Ascending aorta (tissue), 2 donors: Measurements from ENCODE around the gene CCNT2. TPM values are rescaled to one million over a fixed set of nuclear protein-coding genes. Genes with fewer than 3 reads are reported as not detected.

Experiments used
- DNase-seq, 2 donors: peaks; one replicate each; pipeline ENCODE4 v3.0.0-alpha.2; 2019; ENCODE audit warnings: low spot score in 2 of 2
- H3K27ac ChIP-seq, 2 donors: fragments of 200-600 bp; sonication (generic); one replicate each; pipeline ENCODE4 v1.5.1; 2016 to 2017; ENCODE audit warnings: mild to moderate bottlenecking in 1 of 2
- H3K27me3 ChIP-seq: fragments of 200-600 bp; sonication (generic); one replicate; pipeline ENCODE4 v1.5.1; 2017
- H3K36me3 ChIP-seq, 2 donors: fragments of 200-600 bp; sonication (generic); one replicate each; pipeline ENCODE4 v1.5.1; 2016
- H3K4me1 ChIP-seq, 2 donors: fragments of 200-600 bp; sonication (generic); one replicate each; pipeline ENCODE4 v1.5.1; 2016 to 2017; ENCODE audit warnings: mild to moderate bottlenecking in 1 of 2
- H3K4me3 ChIP-seq, 2 donors: fragments of 200-600 bp; sonication (generic); one replicate each; pipeline ENCODE4 v1.5.1; 2016 to 2017; ENCODE audit warnings: mild to moderate bottlenecking in 1 of 2
- H3K9me3 ChIP-seq, 2 donors: fragments of 200-600 bp; sonication (generic); one replicate each; pipeline ENCODE4 v1.5.1; 2016
- intact Hi-C: fragments of 100-400 bp; cut with DNase I; formaldehyde crosslinking; loops from one replicate; pipeline ENCODE4 v1.15.1; 2023
- total RNA-seq: library from RNA; depleted of rRNA; stranded (reverse); fragments of >200 nt; gene quantifications from one replicate; pipeline ENCODE4 v1.1.0, GENCODE V29; 2016
- TF ChIP-seq, protein P1 (sequence below), 3 experiments: fragments of 200-600 bp in 2 of 3; fragments of 450-650 bp in 1 of 3; sonication (generic) in 2 of 3; IDR thresholded peaks; one replicate each; pipeline ENCODE4 v1.5.1; 2016 to 2019; ENCODE audit warnings: antibody characterized with exemption in 3 of 3, mild to moderate bottlenecking in 1 of 3, moderate library complexity in 1 of 3

CCNT2 gene
- total RNA-seq, 1 donor from 2014 or later, result 14.2 TPM

DNA sequence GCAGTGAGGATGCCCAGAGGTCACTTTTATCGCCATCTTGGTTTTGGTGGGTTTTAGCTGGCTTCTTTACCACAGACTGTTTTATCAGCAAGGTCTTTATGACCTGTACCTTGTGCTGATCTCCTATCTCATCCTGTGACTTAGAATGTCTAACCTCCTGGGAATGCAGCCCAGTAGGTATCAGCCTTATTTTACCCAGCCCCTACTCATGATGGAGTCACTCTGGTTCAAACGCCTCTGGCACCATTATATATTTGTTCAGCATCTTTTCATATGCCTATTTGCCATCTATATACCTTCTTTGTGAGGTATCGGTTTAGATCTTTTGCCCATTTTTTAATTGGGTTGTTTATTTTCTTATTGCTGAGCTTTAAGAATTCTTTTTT is 7.2 kb upstream of the CCNT2 start:
- Histone ChIP-seq H3K27ac (no peak overlapping the region), H3K36me3 (no peaks in the 10 kb centered on the region), H3K27me3 (no peaks in the 10 kb centered on the region), H3K4me3 (no peak overlapping the region), H3K9me3 (no peaks in the 10 kb centered on the region), H3K4me1 (no peaks in the 10 kb centered on the region)
- no peak for DNase-seq
- TF ChIP-seq, protein P1, sequence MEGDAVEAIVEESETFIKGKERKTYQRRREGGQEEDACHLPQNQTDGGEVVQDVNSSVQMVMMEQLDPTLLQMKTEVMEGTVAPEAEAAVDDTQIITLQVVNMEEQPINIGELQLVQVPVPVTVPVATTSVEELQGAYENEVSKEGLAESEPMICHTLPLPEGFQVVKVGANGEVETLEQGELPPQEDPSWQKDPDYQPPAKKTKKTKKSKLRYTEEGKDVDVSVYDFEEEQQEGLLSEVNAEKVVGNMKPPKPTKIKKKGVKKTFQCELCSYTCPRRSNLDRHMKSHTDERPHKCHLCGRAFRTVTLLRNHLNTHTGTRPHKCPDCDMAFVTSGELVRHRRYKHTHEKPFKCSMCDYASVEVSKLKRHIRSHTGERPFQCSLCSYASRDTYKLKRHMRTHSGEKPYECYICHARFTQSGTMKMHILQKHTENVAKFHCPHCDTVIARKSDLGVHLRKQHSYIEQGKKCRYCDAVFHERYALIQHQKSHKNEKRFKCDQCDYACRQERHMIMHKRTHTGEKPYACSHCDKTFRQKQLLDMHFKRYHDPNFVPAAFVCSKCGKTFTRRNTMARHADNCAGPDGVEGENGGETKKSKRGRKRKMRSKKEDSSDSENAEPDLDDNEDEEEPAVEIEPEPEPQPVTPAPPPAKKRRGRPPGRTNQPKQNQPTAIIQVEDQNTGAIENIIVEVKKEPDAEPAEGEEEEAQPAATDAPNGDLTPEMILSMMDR (IDR thresholded peaks at IDR 0.05), result no peak
- intact Hi-C loops, result no loop called here

DNA sequence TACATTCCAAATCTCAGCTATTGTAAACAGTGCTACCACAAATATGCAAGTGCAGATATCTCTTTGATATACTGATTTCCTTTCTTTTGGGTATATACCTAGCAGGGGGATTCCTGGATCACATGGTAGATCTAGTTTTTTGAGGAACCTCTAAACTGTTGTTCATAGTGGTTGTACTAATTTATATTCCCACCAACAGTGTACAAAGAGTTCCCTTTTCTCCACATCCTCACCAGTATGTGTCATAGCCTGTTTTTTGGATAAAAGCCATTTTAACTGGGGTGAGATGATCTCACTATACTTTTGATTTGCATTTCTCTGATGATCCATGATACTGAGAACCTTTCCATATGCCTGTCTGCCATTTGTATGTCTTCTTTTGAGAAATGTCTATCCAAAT is 6.3 kb upstream of the CCNT2 start:
- TF ChIP-seq, protein P1 (IDR thresholded peaks at IDR 0.05), result no peak
- no peak for DNase-seq
- intact Hi-C loops, result no loop called here
- Histone ChIP-seq H3K27ac (no peak overlapping the region), H3K4me1 (peaks cover 0 to 5% of the 10 kb centered on the region in 2 donors), H3K9me3 (no peaks in the 10 kb centered on the region), H3K27me3 (no peaks in the 10 kb centered on the region), H3K36me3 (no peaks in the 10 kb centered on the region), H3K4me3 (no peak overlapping the region)

- Histone ChIP-seq H3K27me3 (no peaks in the 10 kb centered on the region), H3K9me3 (no peaks in the 10 kb centered on the region), H3K36me3 (no peaks in the 10 kb centered on the region), H3K4me3 (peak overlapping the region; percentile 83 to 88), H3K27ac (peak overlapping the region; percentile 96 to 98), H3K4me1 (peaks cover 5 to 22% of the 10 kb centered on the region in 2 donors)
- TF ChIP-seq, protein P1 (IDR thresholded peaks at IDR 0.05), result no peak
- intact Hi-C loops, result loop anchor here (5.0 kb wide), 1 partner anchor 135 kb away; the partner anchor contains the start of gene RAB3GAP1
- DNase-seq, result peak in 1 of 2 donors; percentile 61
Measured at GRCh38 chr2:134917360-134917865, 1.2 kb upstream of the CCNT2 start.

DNA sequence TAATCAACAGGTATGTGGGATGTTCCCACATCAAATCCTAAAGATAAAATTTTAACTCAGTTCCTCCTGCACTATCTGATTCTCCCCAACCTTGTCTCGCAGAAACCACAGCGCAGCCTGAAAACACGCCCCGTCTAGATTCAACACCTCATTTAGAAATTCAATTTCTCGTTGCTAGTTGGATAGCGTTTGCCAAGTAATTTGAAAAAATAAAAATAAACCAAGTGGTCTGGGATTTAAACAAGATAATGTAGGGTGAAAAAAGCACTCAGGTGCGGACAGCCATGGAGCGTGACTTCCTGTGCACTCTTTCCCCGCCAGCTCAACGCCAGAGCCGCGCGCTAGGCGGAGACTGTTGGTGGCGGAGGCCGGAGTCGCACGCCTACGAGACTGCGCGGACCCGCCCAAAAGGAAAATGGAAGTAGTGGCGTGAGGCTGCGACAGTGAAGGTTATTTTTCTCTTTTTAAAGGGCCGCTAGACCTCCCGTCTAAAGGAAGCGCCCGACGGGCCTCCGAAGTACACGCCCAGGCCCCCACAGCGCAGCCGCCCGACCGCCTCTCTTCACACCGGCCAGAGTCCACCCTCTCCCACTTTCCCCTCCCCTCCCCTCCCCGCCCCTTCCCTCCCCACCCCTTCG is 615 bp upstream of the CCNT2 start:
- intact Hi-C loops, result loop anchor here (1.0 to 5.0 kb wide), 4 partner anchors 134 to 1067 kb away; partner anchors contain the start of genes DARS1, R3HDM1, RAB3GAP1 and ZRANB3
- Histone ChIP-seq H3K4me3 (peak overlapping the region; percentile 83 to 88), H3K27ac (peak overlapping the region; percentile 96 to 98), H3K36me3 (no peaks in the 10 kb centered on the region), H3K9me3 (no peaks in the 10 kb centered on the region), H3K27me3 (no peaks in the 10 kb centered on the region), H3K4me1 (peaks cover 5 to 22% of the 10 kb centered on the region in 2 donors)
- DNase-seq, result peak in 1 of 2 donors; percentile 52
- TF ChIP-seq, protein P1 (IDR thresholded peaks at IDR 0.05), result peak; percentile 26 to 42 (median 37)

DNA sequence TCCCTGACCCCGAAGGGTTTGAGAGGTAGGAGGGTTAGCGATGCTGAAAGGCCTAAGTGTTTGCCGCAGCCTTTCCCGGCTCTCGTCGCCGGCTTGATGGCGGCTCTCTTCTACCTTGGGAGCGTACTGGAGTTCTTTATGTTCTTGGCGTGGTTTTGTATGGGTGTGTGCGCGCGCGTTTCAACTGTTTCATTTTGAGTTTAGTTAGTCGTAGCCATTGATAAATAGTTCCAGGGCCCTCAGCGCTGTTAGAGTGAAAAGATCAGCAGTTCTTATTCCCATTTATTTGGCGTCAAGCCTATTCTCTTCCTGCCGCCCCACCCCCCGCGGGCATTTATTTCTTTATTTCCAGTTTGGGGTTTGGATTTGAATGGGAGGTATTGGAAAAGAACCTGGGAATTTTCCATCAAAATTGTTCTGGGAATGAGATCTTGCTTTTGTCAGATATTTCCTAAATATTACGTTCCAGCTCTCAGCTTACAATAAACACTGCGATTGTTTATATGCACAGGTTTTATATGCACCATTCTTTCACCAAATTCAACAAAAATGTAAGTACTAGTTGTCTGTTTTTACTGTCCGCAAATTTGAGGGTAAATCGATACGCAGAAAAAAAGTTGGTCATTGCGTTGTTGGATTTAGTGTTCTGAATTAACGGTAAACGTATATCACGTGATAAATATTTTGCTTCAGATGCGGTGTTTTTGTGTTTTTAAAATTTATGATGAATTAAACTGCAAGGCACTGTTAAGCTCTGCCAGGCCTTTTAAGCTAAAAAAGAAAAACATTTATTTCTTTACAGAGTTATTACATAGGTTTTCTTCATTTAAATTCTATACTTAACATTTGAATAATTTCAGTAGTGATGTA is 954 bp downstream of the CCNT2 start:
- intact Hi-C loops, result loop anchor here (2.0 to 5.0 kb wide), 2 partner anchors 133 to 1065 kb away; partner anchors contain the start of genes DARS1 and RAB3GAP1
- peaks cover 0 to 2% of the 10 kb centered on the region in 2 donors for H3K36me3 ChIP-seq
- peak overlapping the region; percentile 83 to 88 for H3K4me3 ChIP-seq
- TF ChIP-seq, protein P1 (IDR thresholded peaks at IDR 0.05), result no peak
- no peak for DNase-seq
- H3K9me3 ChIP-seq, result no peaks in the 10 kb centered on the region
- peak overlapping the region; percentile 96 to 98 for H3K27ac ChIP-seq
- no peaks in the 10 kb centered on the region for H3K27me3 ChIP-seq
- H3K4me1 ChIP-seq, result peaks cover 5 to 26% of the 10 kb centered on the region in 2 donors
